Esophagus squamous epithelium (tissue), 4 donors: ENCODE results near the gene SPNS3.

Experiments used
- POLR2A ChIP-seq, 4 donors: fragments of 450-650 bp; IDR thresholded peaks; one replicate each; pipeline ENCODE4 v1.6.1; 2017; ENCODE audit warnings: antibody characterized with exemption in 4 of 4, mild to moderate bottlenecking in 4 of 4, moderate library complexity in 3 of 4
- TF ChIP-seq, protein P1 (sequence below), 6 experiments: fragments of 450-650 bp in 4 of 6; fragments of 200-600 bp in 2 of 6; sonication (generic) in 2 of 6; IDR thresholded peaks; one replicate each; pipeline ENCODE4 v1.5.1; 2016 to 2019; ENCODE audit warnings: antibody characterized with exemption in 6 of 6, mild to moderate bottlenecking in 4 of 6, moderate library complexity in 4 of 6

DNA sequence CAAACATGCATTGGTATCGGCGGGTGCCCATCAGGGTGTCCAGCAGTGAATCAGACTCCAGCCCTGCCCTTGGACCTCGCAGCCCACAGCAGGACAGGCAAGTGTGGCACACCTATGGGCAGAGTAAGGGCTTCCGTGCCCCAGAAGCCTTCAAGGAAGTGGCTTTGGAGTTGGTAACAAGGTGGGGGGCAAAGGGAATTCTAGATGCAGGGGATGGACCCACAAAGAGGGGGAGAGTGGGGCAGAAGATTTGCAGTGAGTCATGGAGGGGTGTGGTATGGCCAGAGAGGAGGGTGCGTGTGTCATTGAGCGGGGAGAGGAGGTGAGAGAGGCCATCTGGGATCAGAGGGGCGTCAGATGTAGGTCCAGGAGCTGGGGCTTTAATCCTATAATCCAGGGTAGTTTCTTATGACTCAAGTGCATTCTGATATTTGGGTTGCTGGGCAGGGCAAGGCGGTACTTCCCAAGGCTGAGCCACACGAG lies 56.4 kb downstream of the SPNS3 start:
- TF ChIP-seq, protein P1, sequence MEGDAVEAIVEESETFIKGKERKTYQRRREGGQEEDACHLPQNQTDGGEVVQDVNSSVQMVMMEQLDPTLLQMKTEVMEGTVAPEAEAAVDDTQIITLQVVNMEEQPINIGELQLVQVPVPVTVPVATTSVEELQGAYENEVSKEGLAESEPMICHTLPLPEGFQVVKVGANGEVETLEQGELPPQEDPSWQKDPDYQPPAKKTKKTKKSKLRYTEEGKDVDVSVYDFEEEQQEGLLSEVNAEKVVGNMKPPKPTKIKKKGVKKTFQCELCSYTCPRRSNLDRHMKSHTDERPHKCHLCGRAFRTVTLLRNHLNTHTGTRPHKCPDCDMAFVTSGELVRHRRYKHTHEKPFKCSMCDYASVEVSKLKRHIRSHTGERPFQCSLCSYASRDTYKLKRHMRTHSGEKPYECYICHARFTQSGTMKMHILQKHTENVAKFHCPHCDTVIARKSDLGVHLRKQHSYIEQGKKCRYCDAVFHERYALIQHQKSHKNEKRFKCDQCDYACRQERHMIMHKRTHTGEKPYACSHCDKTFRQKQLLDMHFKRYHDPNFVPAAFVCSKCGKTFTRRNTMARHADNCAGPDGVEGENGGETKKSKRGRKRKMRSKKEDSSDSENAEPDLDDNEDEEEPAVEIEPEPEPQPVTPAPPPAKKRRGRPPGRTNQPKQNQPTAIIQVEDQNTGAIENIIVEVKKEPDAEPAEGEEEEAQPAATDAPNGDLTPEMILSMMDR (IDR thresholded peaks at IDR 0.05): no peak
- TF ChIP-seq POLR2A (IDR thresholded peaks at IDR 0.05): no peak
